Measurements from ENCODE around the gene YPEL2.

The YPEL2 gene, protein sequence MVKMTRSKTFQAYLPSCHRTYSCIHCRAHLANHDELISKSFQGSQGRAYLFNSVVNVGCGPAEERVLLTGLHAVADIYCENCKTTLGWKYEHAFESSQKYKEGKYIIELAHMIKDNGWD

DNA sequence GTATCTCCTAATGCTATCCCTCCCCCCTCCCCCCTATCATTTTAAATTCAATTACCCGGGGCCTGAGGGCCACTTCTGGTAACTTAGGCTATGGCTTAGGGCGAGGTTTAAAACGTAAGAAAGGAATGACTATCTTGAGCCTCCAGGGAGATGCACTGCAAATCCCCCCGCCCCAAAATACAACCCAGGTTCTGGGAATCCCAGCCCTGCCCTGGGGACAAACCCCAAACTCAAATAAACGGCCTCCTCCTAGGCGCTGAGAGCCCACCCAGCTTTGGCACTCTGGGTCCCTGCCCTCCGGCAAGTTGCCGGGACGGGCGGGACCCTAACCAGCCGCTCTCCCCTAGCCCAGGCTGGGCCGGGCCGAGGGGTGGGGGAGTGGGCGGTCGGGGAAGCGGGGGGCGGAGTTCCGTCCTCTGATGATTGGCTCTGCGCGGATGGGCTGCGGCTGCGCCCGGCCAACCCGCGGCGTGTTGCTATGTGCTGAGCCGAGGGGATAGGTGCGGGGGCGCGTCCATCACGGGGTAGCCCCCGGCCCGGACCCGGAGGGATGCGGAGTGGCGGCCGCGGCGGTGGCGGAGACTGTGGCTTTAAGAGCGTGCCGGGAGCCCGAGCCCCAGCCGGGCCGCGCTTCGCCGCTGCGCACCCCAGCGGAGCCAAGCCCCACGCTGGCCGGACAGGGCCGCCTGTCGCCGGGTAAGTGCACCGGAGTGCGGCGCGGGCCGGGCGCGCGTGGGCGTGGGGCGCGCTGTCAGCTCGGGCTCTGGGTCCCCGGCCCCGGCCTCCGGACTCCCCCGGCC, at the start of gene YPEL2:
Gene YPEL2, plus strand, starts transcription at position 527 of the 800 bp plus-strand sequence. CDS start 21,755 bp downstream, outside the sequence.
- peak within 1 kb of the TSS; percentile 29 to 65; a peak in 3 of 4 replicates for H3K4me3 ChIP-seq (ENCODE audit: low read depth in 1 of 2, low read length in 2 of 2)
- DNase-seq (peak; percentile 93), ATAC-seq (ENCODE audit: insufficient read depth, low read depth) (peak; percentile 100)
- TF ChIP-seq, protein P1, sequence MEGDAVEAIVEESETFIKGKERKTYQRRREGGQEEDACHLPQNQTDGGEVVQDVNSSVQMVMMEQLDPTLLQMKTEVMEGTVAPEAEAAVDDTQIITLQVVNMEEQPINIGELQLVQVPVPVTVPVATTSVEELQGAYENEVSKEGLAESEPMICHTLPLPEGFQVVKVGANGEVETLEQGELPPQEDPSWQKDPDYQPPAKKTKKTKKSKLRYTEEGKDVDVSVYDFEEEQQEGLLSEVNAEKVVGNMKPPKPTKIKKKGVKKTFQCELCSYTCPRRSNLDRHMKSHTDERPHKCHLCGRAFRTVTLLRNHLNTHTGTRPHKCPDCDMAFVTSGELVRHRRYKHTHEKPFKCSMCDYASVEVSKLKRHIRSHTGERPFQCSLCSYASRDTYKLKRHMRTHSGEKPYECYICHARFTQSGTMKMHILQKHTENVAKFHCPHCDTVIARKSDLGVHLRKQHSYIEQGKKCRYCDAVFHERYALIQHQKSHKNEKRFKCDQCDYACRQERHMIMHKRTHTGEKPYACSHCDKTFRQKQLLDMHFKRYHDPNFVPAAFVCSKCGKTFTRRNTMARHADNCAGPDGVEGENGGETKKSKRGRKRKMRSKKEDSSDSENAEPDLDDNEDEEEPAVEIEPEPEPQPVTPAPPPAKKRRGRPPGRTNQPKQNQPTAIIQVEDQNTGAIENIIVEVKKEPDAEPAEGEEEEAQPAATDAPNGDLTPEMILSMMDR (IDR thresholded peaks at IDR 0.05; ENCODE audit: borderline replicate concordance, extremely low read depth, low read length, poor library complexity, severe bottlenecking) = no peak
- TF ChIP-seq EZH2 (IDR thresholded peaks at IDR 0.05; ENCODE audit: borderline replicate concordance, low read depth, low read length, severe bottlenecking) = no peak
- H4K20me1 ChIP-seq (ENCODE audit: insufficient read depth, low read length) = peaks cover 13% of the 10 kb centered on the region
- peak within 1 kb of the TSS; percentile 99 for H3K4me2 ChIP-seq (ENCODE audit: insufficient read depth, low read length)
- H3K27ac ChIP-seq (ENCODE audit: low read length) = no peak within 1 kb of the TSS
- H3K36me3 ChIP-seq (ENCODE audit: insufficient read depth, low read length) = no peaks in the 10 kb centered on the region
- H3K9me3 ChIP-seq (ENCODE audit: insufficient read depth, low read length, severe bottlenecking) = no peaks in the 10 kb centered on the region
- peaks cover 19% of the 10 kb centered on the region for H3K4me1 ChIP-seq (ENCODE audit: insufficient read depth, low read length)
- peaks cover 34% of the 10 kb centered on the region for H3K27me3 ChIP-seq (ENCODE audit: insufficient read depth, low read length, poor library complexity)
- H3K9ac ChIP-seq (ENCODE audit: low read depth, low read length) = peak within 1 kb of the TSS; percentile 55
- H3K79me2 ChIP-seq (ENCODE audit: insufficient read depth, low read length) = no peaks in the 10 kb centered on the region
- peak within 1 kb of the TSS; percentile 73 for H2AFZ ChIP-seq (ENCODE audit: low read depth, low read length)

GRCh38 chr17:59284317-59284716, 47.1 kb upstream of the YPEL2 start:
- Histone ChIP-seq H3K9ac (ENCODE audit: low read depth, low read length) (no peak overlapping the region), H3K27ac (ENCODE audit: low read length) (no peak overlapping the region)

DNA sequence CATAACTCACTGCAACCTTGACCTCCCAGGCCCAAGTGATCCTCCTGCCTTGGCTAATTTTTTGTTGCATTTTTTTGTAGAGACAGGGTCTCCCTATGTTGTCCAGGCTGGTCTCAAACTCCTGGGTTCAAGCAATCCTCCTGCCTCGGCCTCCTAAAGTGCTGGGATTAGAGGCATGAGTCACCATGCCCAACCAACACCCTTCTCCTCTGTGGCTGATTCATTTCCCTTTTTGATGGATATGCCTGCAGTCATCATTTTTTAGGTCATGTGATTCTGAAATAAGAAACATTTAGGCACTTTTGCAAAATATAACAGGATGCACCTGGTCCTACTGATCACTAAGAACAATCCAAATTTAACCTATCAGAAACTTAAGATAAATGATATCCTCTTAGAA, 44.0 kb upstream of the YPEL2 start:
- Histone ChIP-seq H3K27ac (ENCODE audit: low read length) (no peak overlapping the region), H3K4me3 (ENCODE audit: low read depth in 1 of 2, low read length in 2 of 2) (no peak overlapping the region), H3K9ac (ENCODE audit: low read depth, low read length) (no peak overlapping the region), H3K36me3 (ENCODE audit: insufficient read depth, low read length) (no peaks in the 10 kb centered on the region), H3K9me3 (ENCODE audit: insufficient read depth, low read length, severe bottlenecking) (no peaks in the 10 kb centered on the region), H3K79me2 (ENCODE audit: insufficient read depth, low read length) (no peaks in the 10 kb centered on the region), H2AFZ (ENCODE audit: low read depth, low read length) (no peak overlapping the region), H3K4me2 (ENCODE audit: insufficient read depth, low read length) (no peak overlapping the region), H3K4me1 (ENCODE audit: insufficient read depth, low read length) (peaks cover 8% of the 10 kb centered on the region; the same call in 1 of the 2 replicates), H4K20me1 (ENCODE audit: insufficient read depth, low read length) (no peaks in the 10 kb centered on the region), H3K27me3 (ENCODE audit: insufficient read depth, low read length, poor library complexity) (no peaks in the 10 kb centered on the region)
- no peak for DNase-seq
- TF ChIP-seq EZH2 (IDR thresholded peaks at IDR 0.05; ENCODE audit: borderline replicate concordance, low read depth, low read length, severe bottlenecking) = no peak
- TF ChIP-seq, protein P1 (IDR thresholded peaks at IDR 0.05; ENCODE audit: borderline replicate concordance, extremely low read depth, low read length, poor library complexity, severe bottlenecking) = no peak
- ATAC-seq (ENCODE audit: insufficient read depth, low read depth) = 0 out of 3 replicates have a peak, but pooled peaks have one; percentile 27

More at GRCh38 chr17:59284317-59284716, 47.1 kb upstream of the YPEL2 start:
- Histone ChIP-seq H3K9me3 (ENCODE audit: insufficient read depth, low read length, severe bottlenecking) (no peaks in the 10 kb centered on the region), H3K4me3 (ENCODE audit: low read depth in 1 of 2, low read length in 2 of 2) (no peak overlapping the region), H2AFZ (ENCODE audit: low read depth, low read length) (no peak overlapping the region), H3K4me1 (ENCODE audit: insufficient read depth, low read length) (peaks cover 8% of the 10 kb centered on the region; the same call in 1 of the 2 replicates), H3K36me3 (ENCODE audit: insufficient read depth, low read length) (no peaks in the 10 kb centered on the region), H3K27me3 (ENCODE audit: insufficient read depth, low read length, poor library complexity) (no peaks in the 10 kb centered on the region), H4K20me1 (ENCODE audit: insufficient read depth, low read length) (no peaks in the 10 kb centered on the region), H3K79me2 (ENCODE audit: insufficient read depth, low read length) (no peaks in the 10 kb centered on the region), H3K4me2 (ENCODE audit: insufficient read depth, low read length) (no peak overlapping the region)
- TF ChIP-seq, protein P1 (IDR thresholded peaks at IDR 0.05; ENCODE audit: borderline replicate concordance, extremely low read depth, low read length, poor library complexity, severe bottlenecking) = no peak
- TF ChIP-seq EZH2 (IDR thresholded peaks at IDR 0.05; ENCODE audit: borderline replicate concordance, low read depth, low read length, severe bottlenecking) = no peak
- no peak for DNase-seq
- ATAC-seq (ENCODE audit: insufficient read depth, low read depth) = no peak

Data from DND-41 (cell line).